SK-N-SH treated with all-trans-retinoic acid at 6 μM for 48 hours (cell line): ENCODE data around the gene ATF1.
"Not testable (repeated sequence)": the region's sequence is repeated elsewhere in the genome, so short reads cannot be mapped to it uniquely, and the experiment has no call there.

Experiments used
- ATAC-seq: fragments of 200-7000 bp; cut with Tn5 transposase; 3 replicates; pipeline ENCODE4 v1.9.1; 2020; ENCODE audit warnings: mild to moderate bottlenecking, moderate library complexity
- BACH2 ChIP-seq: fragments of 250-450 bp; sonication (Bioruptor Pico); IDR thresholded peaks from 2 replicates; pipeline ENCODE4 v1.9.0; 2021; ENCODE audit warnings: mild to moderate bottlenecking, borderline replicate concordance
- CSDC2 ChIP-seq: fragments of 250-450 bp; sonication (Bioruptor Pico); IDR thresholded peaks from 2 replicates; pipeline ENCODE4 v1.5.0; 2020; ENCODE audit warnings: mild to moderate bottlenecking, moderate library complexity
- GLIS3 ChIP-seq: fragments of 250-450 bp; sonication (Bioruptor Pico); IDR thresholded peaks from 2 replicates; pipeline ENCODE4 v1.5.0; 2020; ENCODE audit warnings: mild to moderate bottlenecking, moderate library complexity
- OSR1 ChIP-seq: fragments of 250-450 bp; sonication (Bioruptor Pico); IDR thresholded peaks from 2 replicates; pipeline ENCODE4 v1.8.0; 2022; ENCODE audit warnings: moderate library complexity, mild to moderate bottlenecking, inconsistent platforms
- PPARA ChIP-seq: fragments of 250-450 bp; sonication (Bioruptor Pico); IDR thresholded peaks from 2 replicates; pipeline ENCODE4 v1.5.0; 2020; ENCODE audit warnings: mild to moderate bottlenecking, borderline replicate concordance
- RARB ChIP-seq: fragments of 250-450 bp; sonication (Bioruptor Pico); IDR thresholded peaks from 2 replicates; pipeline ENCODE4 v1.8.0; 2021; ENCODE audit warnings: mild to moderate bottlenecking, moderate library complexity
- SNAI2 ChIP-seq: fragments of 250-450 bp; sonication (Bioruptor Pico); IDR thresholded peaks from 2 replicates; pipeline ENCODE4 v1.5.0; 2020; ENCODE audit warnings: mild to moderate bottlenecking, moderate library complexity
- TCF4 ChIP-seq: fragments of 250-450 bp; sonication (Bioruptor Pico); IDR thresholded peaks from 2 replicates; pipeline ENCODE4 v1.8.0; 2021; ENCODE audit warnings: mild to moderate bottlenecking, moderate library complexity, borderline replicate concordance
- TOX ChIP-seq: fragments of 250-450 bp; sonication (Bioruptor Pico); IDR thresholded peaks from 2 replicates; pipeline ENCODE4 v1.8.0; 2021; ENCODE audit warnings: mild to moderate bottlenecking, moderate library complexity, borderline replicate concordance
- ZC3H10 ChIP-seq: fragments of 250-450 bp; sonication (Bioruptor Pico); IDR thresholded peaks from 2 replicates; pipeline ENCODE4 v1.5.1; 2021; ENCODE audit warnings: mild to moderate bottlenecking, moderate library complexity
- ZFP3 ChIP-seq: fragments of 250-450 bp; sonication (Bioruptor Pico); IDR thresholded peaks from 2 replicates; pipeline ENCODE4 v1.5.0; 2020; ENCODE audit warnings: mild to moderate bottlenecking, moderate library complexity
- ZFP30 ChIP-seq: fragments of 450-650 bp; formaldehyde crosslinking; IDR thresholded peaks from 2 replicates; pipeline ENCODE4 v1.5.0; 2022; ENCODE audit warnings: mild to moderate bottlenecking, moderate library complexity
- ZNF70 ChIP-seq: fragments of 450-650 bp; formaldehyde crosslinking; IDR thresholded peaks from 2 replicates; pipeline ENCODE4 v1.5.0; 2020; ENCODE audit warnings: mild to moderate bottlenecking, moderate library complexity
- ZNF8 ChIP-seq: fragments of 450-650 bp; formaldehyde crosslinking; IDR thresholded peaks from 2 replicates; pipeline ENCODE4 v1.5.0; 2020; ENCODE audit warnings: mild to moderate bottlenecking, moderate library complexity
- TF ChIP-seq, protein P1 (sequence below): fragments of 250-450 bp; sonication (Bioruptor Pico); IDR thresholded peaks from 2 replicates; pipeline ENCODE4 v1.5.1; 2021; ENCODE audit warnings: mild to moderate bottlenecking, moderate library complexity
- TF ChIP-seq, protein P2 (sequence below): fragments of 250-450 bp; sonication (Bioruptor Pico); IDR thresholded peaks from 2 replicates; pipeline ENCODE4 v1.5.1; 2020; ENCODE audit warnings: low read depth, mild to moderate bottlenecking, moderate library complexity
- TF ChIP-seq, protein P3 (sequence below): fragments of 250-450 bp; sonication (Bioruptor Pico); IDR thresholded peaks from 2 replicates; pipeline ENCODE4 v1.8.0; 2021; ENCODE audit warnings: low read depth, mild to moderate bottlenecking, moderate library complexity, borderline replicate concordance
- TF ChIP-seq, protein P4 (sequence below): fragments of 250-450 bp; sonication (Bioruptor Pico); IDR thresholded peaks from 2 replicates; pipeline ENCODE4 v1.5.0; 2020; ENCODE audit warnings: mild to moderate bottlenecking, moderate library complexity

ATF1 gene

DNA sequence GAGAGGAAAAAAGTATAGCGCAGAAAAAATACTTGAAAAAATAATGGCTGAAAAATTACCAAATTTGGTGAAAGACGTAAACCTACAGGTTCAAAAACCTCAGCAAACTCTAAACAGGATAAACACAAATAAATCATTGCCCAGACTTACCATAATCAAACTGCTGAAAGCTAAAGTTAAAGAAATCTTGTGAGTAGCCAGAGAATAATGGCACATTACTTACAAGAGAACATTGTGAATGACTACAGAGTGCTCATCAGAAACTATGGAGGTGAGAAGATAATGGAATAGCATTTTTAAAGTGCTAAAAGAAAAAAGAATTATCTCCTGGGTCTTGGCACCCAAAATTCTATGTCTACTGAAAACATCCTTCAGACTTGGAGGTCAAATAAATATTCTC lies 36.0 kb downstream of the ATF1 start:
- ATAC-seq: no peak

DNA sequence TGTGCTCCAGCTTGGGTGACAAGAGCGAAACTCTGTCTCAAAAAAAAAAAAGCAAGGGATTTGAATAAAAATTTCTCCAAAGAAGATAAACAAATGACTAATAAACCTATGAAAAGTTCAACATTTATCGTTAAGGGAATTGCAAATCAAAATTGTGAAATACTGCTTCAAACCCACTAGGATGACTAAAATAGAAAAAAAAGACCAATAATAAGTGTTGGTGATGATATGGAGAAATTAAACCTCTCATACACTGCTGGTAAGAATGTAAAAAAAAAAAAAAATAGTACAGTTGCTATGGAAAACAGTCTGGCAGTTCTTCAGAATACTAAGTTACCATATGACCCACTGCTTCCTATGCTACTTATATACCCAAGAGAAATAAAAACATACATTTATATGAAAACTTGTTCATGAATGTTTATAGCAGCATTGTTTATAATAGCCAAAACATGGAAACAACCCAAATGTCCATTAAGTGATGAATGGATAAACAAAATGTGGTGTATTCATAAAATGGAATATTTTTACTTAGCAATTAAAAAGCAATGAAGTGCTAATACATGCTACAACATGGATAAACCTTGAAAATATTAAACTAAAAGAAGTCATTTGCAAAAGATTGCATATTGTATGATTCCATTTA lies 39.5 kb downstream of the ATF1 start:
- TF ChIP-seq, protein P1, sequence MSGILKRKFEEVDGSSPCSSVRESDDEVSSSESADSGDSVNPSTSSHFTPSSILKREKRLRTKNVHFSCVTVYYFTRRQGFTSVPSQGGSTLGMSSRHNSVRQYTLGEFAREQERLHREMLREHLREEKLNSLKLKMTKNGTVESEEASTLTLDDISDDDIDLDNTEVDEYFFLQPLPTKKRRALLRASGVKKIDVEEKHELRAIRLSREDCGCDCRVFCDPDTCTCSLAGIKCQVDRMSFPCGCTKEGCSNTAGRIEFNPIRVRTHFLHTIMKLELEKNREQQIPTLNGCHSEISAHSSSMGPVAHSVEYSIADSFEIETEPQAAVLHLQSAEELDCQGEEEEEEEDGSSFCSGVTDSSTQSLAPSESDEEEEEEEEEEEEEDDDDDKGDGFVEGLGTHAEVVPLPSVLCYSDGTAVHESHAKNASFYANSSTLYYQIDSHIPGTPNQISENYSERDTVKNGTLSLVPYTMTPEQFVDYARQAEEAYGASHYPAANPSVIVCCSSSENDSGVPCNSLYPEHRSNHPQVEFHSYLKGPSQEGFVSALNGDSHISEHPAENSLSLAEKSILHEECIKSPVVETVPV: no peak
- TF ChIP-seq ZNF8 (no peak), OSR1 (CRISPR knock-in tag) (no peak), ZFP3 (CRISPR knock-in tag) (no peak), CSDC2 (CRISPR knock-in tag) (no peak), BACH2 (CRISPR knock-in tag) (no peak), ZNF70 (CRISPR knock-in tag) (no peak), GLIS3 (CRISPR knock-in tag) (no peak), ZFP30 (CRISPR knock-in tag) (no peak)
- TF ChIP-seq, protein P2, sequence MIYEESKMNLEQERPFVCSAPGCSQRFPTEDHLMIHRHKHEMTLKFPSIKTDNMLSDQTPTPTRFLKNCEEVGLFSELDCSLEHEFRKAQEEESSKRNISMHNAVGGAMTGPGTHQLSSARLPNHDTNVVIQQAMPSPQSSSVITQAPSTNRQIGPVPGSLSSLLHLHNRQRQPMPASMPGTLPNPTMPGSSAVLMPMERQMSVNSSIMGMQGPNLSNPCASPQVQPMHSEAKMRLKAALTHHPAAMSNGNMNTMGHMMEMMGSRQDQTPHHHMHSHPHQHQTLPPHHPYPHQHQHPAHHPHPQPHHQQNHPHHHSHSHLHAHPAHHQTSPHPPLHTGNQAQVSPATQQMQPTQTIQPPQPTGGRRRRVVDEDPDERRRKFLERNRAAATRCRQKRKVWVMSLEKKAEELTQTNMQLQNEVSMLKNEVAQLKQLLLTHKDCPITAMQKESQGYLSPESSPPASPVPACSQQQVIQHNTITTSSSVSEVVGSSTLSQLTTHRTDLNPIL (CRISPR knock-in tag): no peak
- TF ChIP-seq, protein P3, sequence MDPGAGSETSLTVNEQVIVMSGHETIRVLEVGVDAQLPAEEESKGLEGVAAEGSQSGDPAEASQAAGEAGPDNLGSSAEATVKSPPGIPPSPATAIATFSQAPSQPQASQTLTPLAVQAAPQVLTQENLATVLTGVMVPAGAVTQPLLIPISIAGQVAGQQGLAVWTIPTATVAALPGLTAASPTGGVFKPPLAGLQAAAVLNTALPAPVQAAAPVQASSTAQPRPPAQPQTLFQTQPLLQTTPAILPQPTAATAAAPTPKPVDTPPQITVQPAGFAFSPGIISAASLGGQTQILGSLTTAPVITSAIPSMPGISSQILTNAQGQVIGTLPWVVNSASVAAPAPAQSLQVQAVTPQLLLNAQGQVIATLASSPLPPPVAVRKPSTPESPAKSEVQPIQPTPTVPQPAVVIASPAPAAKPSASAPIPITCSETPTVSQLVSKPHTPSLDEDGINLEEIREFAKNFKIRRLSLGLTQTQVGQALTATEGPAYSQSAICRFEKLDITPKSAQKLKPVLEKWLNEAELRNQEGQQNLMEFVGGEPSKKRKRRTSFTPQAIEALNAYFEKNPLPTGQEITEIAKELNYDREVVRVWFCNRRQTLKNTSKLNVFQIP: no peak
- ATAC-seq: no peak

More for the DNA sequence above, 36.0 kb downstream of the ATF1 start:
- TF ChIP-seq CSDC2 (CRISPR knock-in tag): no peak

DNA sequence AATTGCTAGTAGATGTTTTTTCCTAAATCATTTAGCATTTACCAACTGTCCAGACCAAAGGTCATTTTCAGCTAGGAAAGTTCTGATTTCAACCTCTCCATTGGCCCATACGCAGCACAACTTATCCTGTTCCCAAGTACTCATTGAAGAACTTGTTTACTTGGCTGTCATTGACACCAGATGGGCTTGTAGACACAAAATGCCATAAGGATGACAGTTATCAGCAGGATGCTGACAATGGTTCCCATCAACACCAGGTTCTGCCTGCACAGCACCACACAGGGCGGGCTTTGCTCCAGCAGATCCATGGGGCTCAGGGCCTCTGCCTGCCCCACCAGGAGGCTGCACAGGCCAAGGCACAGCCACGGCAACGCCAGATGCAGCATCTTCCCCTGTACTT lies 42.3 kb downstream of the ATF1 start:
- TF ChIP-seq CSDC2 (CRISPR knock-in tag): no peak
- no peak for TF ChIP-seq ZFP30 (CRISPR knock-in tag)
- no peak for TF ChIP-seq TOX (CRISPR knock-in tag)
- TF ChIP-seq SNAI2 (CRISPR knock-in tag): no peak
- ATAC-seq: no peak

DNA sequence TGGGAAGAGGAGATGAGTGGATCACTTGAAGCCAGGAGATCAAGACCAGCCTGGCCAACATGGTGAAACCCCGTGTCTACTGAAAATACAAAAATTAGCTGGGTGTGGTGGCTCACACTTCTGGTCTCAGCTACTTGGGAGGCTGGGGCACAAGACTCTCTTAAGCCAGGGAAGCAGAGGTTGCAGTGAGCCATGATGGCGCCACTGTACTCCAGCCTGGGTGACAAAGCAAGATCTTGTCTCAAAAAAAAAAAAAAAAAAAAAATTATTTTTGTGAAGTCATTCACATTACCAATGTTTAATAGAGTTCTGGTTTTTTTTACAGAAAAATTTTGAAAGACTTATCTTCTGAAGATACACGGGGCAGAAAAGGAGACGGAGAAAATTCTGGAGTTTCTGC lies 45.2 kb downstream of the ATF1 start:
- ATAC-seq: not testable (repeated sequence)

DNA sequence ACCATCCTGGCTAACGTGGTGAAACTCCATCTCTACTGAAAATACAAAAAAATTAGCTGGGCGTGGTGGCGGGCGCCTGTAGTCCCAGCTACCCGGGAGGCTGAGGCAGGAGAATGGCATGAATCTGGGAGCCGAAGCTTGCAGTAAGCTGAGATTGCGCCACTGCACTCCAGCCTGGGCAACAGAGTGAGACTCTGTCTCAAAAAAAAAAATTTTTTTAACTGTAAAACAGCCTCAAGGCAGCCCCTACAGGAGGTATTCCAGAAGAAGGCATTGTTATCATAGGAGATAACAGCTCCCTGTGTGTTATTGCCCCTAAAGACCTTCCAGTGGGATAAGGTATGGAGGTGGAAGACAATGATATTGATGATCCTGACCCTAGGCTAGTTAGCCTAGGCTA lies 51.0 kb downstream of the ATF1 start:
- ATAC-seq: not testable (repeated sequence)

DNA sequence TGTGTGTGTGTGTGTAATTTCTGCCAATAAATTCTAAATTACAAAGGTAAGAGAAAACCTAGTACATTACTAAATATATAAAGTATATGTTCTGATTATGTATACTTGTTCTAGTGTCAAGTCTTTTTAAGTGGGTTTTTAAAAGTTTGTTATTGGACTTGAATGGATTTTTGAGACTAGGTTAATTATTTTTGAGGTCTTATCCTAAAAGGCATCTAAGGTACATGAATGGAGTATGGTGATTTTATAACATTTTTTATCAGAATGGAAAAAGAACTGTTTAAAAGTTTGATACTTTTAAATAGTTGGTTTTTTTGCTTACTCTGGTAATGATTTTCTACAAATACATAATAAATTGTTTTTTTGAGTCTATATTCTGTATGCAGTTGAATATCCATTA lies 56.3 kb downstream of the ATF1 start:
- TF ChIP-seq ZNF70 (CRISPR knock-in tag) (peak; percentile 94), ZFP30 (CRISPR knock-in tag) (no peak)
- ATAC-seq: no peak

DNA sequence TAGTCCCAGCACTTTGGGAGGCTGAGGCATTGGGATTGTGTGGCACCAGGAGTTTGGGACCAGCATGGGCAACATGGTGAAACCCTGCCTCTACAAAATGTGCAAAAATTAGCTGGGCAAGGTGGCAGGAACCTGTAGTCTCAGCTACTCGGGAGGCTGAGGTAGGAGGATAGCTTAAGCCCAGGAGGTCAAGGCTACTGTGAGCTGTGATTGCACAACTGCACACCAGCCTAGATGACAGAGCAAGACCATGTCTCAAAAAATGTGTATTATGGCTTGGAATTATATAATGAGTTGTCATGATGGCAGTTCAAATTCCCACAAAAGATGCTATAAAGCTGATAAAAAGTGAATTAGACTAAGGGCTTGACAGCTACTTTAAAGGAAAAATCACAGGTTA lies 58.2 kb downstream of the ATF1 start:
- no peak for ATAC-seq
- TF ChIP-seq, protein P1: no peak

DNA sequence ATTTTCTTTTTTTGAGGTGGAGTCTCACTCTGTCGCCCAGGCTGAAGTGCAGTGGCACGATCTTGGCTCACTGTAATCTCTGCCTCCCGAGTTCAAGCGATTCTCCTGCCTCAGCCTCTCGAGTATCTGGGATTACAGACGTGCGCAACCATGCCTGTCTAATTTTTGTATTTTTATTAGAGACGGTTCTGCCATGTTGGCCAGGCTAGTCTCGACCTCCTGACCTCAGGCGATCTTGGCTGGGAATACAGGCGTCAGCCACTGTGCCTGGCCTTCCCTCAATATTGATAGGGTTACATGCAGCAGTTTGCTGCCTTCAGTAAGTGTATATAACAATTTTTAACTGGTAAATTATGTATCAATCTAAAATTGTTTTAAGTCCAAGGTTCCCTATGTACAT lies 59.8 kb downstream of the ATF1 start:
- ATAC-seq: not testable (repeated sequence)

DNA sequence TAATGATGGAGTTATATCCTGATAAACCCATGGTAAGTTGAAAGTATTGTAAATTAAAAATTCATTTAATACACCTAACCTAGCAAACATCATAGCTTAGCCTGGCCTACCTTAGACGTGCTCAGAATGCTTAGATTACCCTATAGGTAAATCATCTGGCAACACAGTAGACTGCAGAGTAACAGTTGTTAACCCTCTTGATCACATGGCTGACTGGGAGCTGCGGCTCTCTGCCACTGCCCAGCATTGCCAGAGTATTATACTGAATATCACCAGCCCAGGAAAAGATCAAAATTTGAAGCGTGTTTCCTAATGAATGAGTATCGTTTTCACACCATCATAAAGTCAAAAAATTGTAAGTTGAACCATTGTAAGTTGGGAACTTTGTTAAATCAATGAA lies 61.0 kb downstream of the ATF1 start:
- ATAC-seq: peak; percentile 48
- TF ChIP-seq TCF4 (CRISPR knock-in tag) (no peak), CSDC2 (CRISPR knock-in tag) (no peak), ZC3H10 (CRISPR knock-in tag) (no peak), BACH2 (CRISPR knock-in tag) (no peak), RARB (CRISPR knock-in tag) (no peak), PPARA (CRISPR knock-in tag) (no peak), OSR1 (CRISPR knock-in tag) (no peak), ZNF8 (no peak)
- TF ChIP-seq, protein P4, sequence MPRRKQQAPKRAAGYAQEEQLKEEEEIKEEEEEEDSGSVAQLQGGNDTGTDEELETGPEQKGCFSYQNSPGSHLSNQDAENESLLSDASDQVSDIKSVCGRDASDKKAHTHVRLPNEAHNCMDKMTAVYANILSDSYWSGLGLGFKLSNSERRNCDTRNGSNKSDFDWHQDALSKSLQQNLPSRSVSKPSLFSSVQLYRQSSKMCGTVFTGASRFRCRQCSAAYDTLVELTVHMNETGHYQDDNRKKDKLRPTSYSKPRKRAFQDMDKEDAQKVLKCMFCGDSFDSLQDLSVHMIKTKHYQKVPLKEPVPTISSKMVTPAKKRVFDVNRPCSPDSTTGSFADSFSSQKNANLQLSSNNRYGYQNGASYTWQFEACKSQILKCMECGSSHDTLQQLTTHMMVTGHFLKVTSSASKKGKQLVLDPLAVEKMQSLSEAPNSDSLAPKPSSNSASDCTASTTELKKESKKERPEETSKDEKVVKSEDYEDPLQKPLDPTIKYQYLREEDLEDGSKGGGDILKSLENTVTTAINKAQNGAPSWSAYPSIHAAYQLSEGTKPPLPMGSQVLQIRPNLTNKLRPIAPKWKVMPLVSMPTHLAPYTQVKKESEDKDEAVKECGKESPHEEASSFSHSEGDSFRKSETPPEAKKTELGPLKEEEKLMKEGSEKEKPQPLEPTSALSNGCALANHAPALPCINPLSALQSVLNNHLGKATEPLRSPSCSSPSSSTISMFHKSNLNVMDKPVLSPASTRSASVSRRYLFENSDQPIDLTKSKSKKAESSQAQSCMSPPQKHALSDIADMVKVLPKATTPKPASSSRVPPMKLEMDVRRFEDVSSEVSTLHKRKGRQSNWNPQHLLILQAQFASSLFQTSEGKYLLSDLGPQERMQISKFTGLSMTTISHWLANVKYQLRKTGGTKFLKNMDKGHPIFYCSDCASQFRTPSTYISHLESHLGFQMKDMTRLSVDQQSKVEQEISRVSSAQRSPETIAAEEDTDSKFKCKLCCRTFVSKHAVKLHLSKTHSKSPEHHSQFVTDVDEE (CRISPR knock-in tag): no peak
- TF ChIP-seq, protein P1: no peak
